HL-60 (cell line): ENCODE data around the gene ZNF165.

Experiments
- CTCF ChIP-seq: IDR thresholded peaks from one replicate; pipeline ENCODE4 v1.5.1; 2011; ENCODE audit warnings: low read length, control low read depth, inconsistent platforms; ENCODE audit not compliant: insufficient read depth
- POLR2AphosphoS5 ChIP-seq: IDR thresholded peaks from 2 replicates; pipeline ENCODE4 v1.6.1; 2012; ENCODE audit warnings: low read depth

- TF ChIP-seq POLR2AphosphoS5 (no peak), CTCF (no peak)
These were observed 57.2 kb downstream of the ZNF165 start for GRCh38 chr6:28137505-28137981.
